ENCODE results near the gene CCRL2.
"Not testable (repeated sequence)": the region's sequence is repeated elsewhere in the genome, so short reads cannot be mapped to it uniquely, and the experiment has no call there.

CCRL2 gene

GRCh38 chr3:46405301-46406019, 1.6 kb upstream of the CCRL2 start:
- no peak for DNase-seq

GRCh38 chr3:46406443-46406787, 644 bp upstream of the CCRL2 start:
- peak; percentile 63 for DNase-seq

GRCh38 chr3:46407970-46408369, 911 bp downstream of the CCRL2 start:
- DNase-seq, result no peak

GRCh38 chr3:46408853-46409252, 1.8 kb downstream of the CCRL2 start:
- DNase-seq, result no peak

GRCh38 chr3:46409739-46410489, 2.9 kb downstream of the CCRL2 start:
- DNase-seq, result no peak

GRCh38 chr3:46410669-46411068, 3.6 kb downstream of the CCRL2 start:
- DNase-seq, result no peak

GRCh38 chr3:46411271-46411670, 4.2 kb downstream of the CCRL2 start:
- no peak for DNase-seq

GRCh38 chr3:46412786-46413298, 5.8 kb downstream of the CCRL2 start:
- DNase-seq, result no peak

GRCh38 chr3:46413951-46414350, 6.9 kb downstream of the CCRL2 start:
- no peak for DNase-seq

- DNase-seq, result no peak
These were observed 7.7 kb downstream of the CCRL2 start for GRCh38 chr3:46414739-46415138.

GRCh38 chr3:46416125-46416810, 9.2 kb downstream of the CCRL2 start:
- DNase-seq, result peak; percentile 51

- DNase-seq, result no peak
These were observed 9.9 kb downstream of the CCRL2 start for GRCh38 chr3:46416811-46417510.

- no peak for DNase-seq
These were observed 11.0 kb downstream of the CCRL2 start for GRCh38 chr3:46417841-46418611.

GRCh38 chr3:46419816-46420215, 12.8 kb downstream of the CCRL2 start:
- DNase-seq, result no peak

GRCh38 chr3:46420931-46421330, 13.9 kb downstream of the CCRL2 start:
- DNase-seq, result no peak

GRCh38 chr3:46422617-46423016, 15.6 kb downstream of the CCRL2 start:
- DNase-seq, result no peak

- no peak for DNase-seq
These were observed 16.5 kb downstream of the CCRL2 start for GRCh38 chr3:46423588-46423987.

- not testable (repeated sequence) for DNase-seq
These were observed 19.4 kb downstream of the CCRL2 start for GRCh38 chr3:46426476-46426875.

- not testable (repeated sequence) for DNase-seq
These were observed 20.3 kb downstream of the CCRL2 start for GRCh38 chr3:46427404-46427803.

GRCh38 chr3:46427916-46428833, 21.1 kb downstream of the CCRL2 start:
- DNase-seq, result no peak

GRCh38 chr3:46429250-46429649, 22.2 kb downstream of the CCRL2 start:
- no peak for DNase-seq
